Measurements from ENCODE around the gene COL8A1.

The COL8A1 gene

GRCh38 chr3:99640214-99640851 is 1.9 kb downstream of the COL8A1 start:
- no peak for DNase-seq

GRCh38 chr3:99641480-99641879 is 3.1 kb downstream of the COL8A1 start:
- no peak for DNase-seq

GRCh38 chr3:99641982-99642381 is 3.6 kb downstream of the COL8A1 start:
- peak; percentile 57 for DNase-seq

- no peak for DNase-seq
These were observed 5.6 kb downstream of the COL8A1 start for GRCh38 chr3:99644017-99644416.

- no peak for DNase-seq
These were observed 6.4 kb downstream of the COL8A1 start for GRCh38 chr3:99644746-99645145.

GRCh38 chr3:99645277-99646106 is 7.1 kb downstream of the COL8A1 start:
- DNase-seq, result peak; percentile 34

GRCh38 chr3:99646107-99646435 is 7.7 kb downstream of the COL8A1 start:
- DNase-seq, result no peak

- no peak for DNase-seq
These were observed 8.7 kb downstream of the COL8A1 start for GRCh38 chr3:99647081-99647480.

GRCh38 chr3:99648101-99648500 is 9.7 kb downstream of the COL8A1 start:
- DNase-seq, result no peak

GRCh38 chr3:99648516-99648915 is 10.1 kb downstream of the COL8A1 start:
- no peak for DNase-seq

- no peak for DNase-seq
These were observed 13.1 kb downstream of the COL8A1 start for GRCh38 chr3:99651531-99651930.

GRCh38 chr3:99656624-99657023 is 18.2 kb downstream of the COL8A1 start:
- no peak for DNase-seq

- no peak for DNase-seq
These were observed 19.9 kb downstream of the COL8A1 start for GRCh38 chr3:99658274-99658673.

GRCh38 chr3:99659032-99659431 is 20.6 kb downstream of the COL8A1 start:
- no peak for DNase-seq

- DNase-seq, result no peak
These were observed 21.6 kb downstream of the COL8A1 start for GRCh38 chr3:99659951-99660350.

GRCh38 chr3:99662838-99663570 is 24.6 kb downstream of the COL8A1 start:
- DNase-seq, result no peak

- no peak for DNase-seq
These were observed 25.6 kb downstream of the COL8A1 start for GRCh38 chr3:99663977-99664376.

- no peak for DNase-seq
These were observed 26.6 kb downstream of the COL8A1 start for GRCh38 chr3:99665017-99665416.

- no peak for DNase-seq
These were observed 27.8 kb downstream of the COL8A1 start for GRCh38 chr3:99666201-99666600.

GRCh38 chr3:99668044-99668443 is 29.6 kb downstream of the COL8A1 start:
- DNase-seq, result no peak

- DNase-seq, result no peak
These were observed 31.6 kb downstream of the COL8A1 start for GRCh38 chr3:99669879-99670555.

GRCh38 chr3:99670556-99670950 is 32.2 kb downstream of the COL8A1 start:
- no peak for DNase-seq

GRCh38 chr3:99674086-99674789 is 35.8 kb downstream of the COL8A1 start:
- no peak for DNase-seq

All from hematopoietic multipotent progenitor cell treated with erythropoietin and hydrocortisone succinate and interleukin-3 and kit ligand, for 4 days (in vitro differentiated cells).